ENCODE data around the gene NXF1.
"Not testable (repeated sequence)": the region's sequence is repeated elsewhere in the genome, so short reads cannot be mapped to it uniquely, and the experiment has no call there.

NXF1 gene

GRCh38 chr11:62805076-62805892 is at the start of gene NXF1:
TSS of gene NXF1 (minus strand) at chr11:62805440. CDS start at chr11:62805356, 84 bp downstream.
- DNase-seq (ENCODE audit: low read depth), result peak; percentile 85

DNA sequence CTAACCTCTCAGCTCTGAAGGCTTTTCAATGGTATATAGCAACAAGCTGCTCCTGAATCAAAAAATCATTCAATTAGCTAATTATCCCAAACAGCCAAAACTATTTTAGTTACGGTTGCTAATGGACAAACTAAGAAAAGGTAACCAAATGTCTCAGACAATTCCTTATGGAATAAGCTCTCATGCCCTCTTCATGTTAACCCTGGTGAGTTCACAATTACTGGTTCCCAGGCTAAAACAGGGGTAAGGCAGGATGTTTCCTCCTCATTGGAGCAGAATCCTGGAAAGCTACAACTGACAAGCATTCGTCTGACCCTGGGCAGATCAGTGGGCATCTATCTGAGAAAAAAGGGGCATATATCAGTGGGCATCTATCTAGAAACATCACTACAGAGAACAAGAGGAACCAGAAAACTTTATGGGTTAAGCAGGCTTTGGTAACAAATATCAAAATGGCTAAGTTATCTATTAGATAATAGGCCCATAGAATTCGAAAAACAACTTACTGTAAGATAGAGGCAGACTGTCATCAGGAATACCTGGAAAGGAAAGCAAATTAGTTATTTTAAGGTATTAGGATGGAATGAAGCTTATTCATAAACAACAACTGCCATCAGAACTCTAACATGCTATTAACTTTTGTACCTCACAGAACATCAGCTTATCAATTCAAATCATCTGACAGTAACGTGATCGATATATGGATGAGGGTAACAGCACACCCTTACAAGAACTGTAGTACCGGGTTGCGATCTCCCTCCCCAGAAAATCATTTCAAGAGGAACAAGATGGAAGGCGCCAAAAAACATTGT is 49.0 kb upstream of the NXF1 start:
- no peak for DNase-seq (ENCODE audit: low read depth)

- DNase-seq (ENCODE audit: low read depth), result no peak
These were observed 48.2 kb upstream of the NXF1 start for GRCh38 chr11:62853279-62853965.

DNA sequence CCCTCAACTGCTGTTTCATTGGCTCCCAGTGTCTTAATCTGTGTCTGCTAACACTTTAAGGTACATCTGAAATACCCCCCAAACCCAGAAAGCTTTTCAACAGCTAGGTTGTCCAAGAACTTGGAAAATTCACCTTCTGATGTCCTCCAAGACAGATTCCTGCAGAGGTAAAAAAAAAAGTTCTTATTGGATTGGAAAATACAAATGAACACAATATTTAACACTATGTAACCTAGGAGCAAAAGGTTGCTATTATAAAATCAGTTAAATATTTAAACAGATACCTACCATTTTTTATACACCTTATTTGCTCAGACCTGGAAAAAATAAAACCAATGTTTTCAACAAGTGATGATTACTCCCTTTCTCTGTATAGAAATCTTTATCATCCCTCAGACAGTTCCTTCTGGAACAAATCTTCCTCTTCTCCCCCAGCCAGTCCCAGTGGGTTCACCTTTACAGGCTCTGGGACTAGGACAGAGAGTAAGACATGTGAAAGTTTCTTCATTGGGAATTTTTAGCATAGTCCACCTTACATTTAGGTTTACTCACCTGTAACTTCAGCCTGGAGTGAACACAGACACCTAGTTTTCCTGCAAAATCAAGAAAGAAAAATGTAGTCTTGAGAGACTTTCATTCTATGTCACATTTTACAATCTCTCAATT is 47.4 kb upstream of the NXF1 start:
- no peak for DNase-seq (ENCODE audit: low read depth)

- no peak for DNase-seq (ENCODE audit: low read depth)
These were observed 46.7 kb upstream of the NXF1 start for GRCh38 chr11:62851807-62852522.

GRCh38 chr11:62850911-62851806 is 45.9 kb upstream of the NXF1 start:
- DNase-seq (ENCODE audit: low read depth), result no peak

- DNase-seq (ENCODE audit: low read depth), result no peak
These were observed 42.6 kb upstream of the NXF1 start for GRCh38 chr11:62847767-62848314.

GRCh38 chr11:62846177-62846576 is 40.9 kb upstream of the NXF1 start:
- DNase-seq (ENCODE audit: low read depth), result no peak

GRCh38 chr11:62844154-62844553 is 38.9 kb upstream of the NXF1 start:
- no peak for DNase-seq (ENCODE audit: low read depth)

GRCh38 chr11:62843466-62843865 is 38.2 kb upstream of the NXF1 start:
- no peak for DNase-seq (ENCODE audit: low read depth)

DNA sequence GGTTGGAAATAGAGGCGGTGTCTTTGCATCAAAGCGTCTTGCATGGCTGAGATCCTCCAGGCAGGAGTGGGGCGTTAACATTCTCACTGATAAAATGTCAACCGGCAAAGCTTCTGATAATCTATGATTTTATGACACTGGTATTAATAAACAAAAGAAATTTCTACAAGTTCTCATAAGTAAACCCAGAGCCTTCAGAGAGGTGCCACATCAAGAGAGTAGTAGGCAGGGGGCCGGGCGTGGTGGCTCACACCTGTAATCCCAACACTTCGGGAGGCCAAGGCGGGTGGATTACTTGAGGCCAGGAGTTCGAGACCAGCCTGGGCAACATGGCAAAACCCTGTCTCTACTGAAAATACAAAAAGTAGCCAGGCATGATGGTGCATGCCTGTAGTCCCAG is 37.7 kb upstream of the NXF1 start:
- not testable (repeated sequence) for DNase-seq (ENCODE audit: low read depth)

DNA sequence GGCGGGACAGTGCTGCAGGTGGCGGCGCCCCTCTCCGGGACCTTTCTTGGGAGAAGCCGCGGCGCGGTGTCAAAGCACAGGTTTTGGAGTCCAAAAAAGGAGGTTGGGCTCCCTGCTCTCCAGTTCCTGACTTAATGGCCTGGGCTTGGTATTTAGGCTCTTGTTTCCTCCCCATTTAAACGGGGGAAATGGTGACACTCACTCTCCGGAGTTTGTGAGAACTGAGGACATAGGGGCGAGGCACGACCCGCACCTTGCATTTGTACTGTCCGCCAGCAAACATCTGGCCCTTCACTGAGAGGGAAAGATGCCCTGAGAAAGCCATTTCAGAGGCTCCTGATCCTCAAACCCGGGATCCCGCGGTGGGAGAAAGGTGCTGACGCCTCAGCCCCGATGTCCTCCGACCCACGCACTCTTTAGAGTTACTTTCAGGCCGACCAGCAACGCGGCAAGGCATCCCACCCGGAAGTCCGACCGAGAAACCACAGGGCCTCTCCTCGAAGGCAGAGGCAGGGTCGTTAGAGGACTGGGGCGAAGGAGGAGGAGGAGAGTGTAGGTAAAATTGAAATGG is 37.0 kb upstream of the NXF1 start:
- no peak for DNase-seq (ENCODE audit: low read depth)

GRCh38 chr11:62841361-62842170 is 36.3 kb upstream of the NXF1 start:
- peak; percentile 100 for DNase-seq (ENCODE audit: low read depth)

DNA sequence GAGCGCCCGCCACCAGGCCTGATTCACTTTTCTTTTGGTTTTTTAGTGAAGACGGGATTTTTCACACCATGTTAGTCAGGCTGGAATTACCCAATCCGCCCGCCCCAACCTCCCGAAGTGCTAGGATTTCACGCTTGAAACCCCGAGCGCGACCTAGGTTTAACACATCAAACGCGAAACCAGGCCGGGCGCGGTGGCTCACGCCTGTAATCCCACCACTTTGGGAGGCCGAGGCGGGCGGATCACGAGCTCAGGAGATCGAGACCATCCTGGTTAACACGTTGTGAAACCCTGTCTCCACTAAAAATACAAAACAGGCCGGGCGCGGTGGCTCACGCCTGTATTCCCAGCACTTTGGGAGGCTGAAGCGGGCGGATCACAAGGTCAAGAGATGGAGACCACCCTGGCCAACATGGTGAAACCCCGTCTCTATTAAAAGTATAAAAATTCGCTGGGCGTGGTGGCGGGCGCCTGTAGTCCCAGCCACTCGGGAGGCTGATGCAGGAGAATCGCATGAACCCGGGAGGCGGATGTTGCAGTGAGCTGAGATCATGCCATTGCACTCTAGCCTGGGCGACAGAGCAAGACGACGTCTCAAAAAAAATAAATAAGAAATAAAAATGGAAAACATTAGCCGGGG is 35.6 kb upstream of the NXF1 start:
- DNase-seq (ENCODE audit: low read depth), result peak; percentile 77

DNA sequence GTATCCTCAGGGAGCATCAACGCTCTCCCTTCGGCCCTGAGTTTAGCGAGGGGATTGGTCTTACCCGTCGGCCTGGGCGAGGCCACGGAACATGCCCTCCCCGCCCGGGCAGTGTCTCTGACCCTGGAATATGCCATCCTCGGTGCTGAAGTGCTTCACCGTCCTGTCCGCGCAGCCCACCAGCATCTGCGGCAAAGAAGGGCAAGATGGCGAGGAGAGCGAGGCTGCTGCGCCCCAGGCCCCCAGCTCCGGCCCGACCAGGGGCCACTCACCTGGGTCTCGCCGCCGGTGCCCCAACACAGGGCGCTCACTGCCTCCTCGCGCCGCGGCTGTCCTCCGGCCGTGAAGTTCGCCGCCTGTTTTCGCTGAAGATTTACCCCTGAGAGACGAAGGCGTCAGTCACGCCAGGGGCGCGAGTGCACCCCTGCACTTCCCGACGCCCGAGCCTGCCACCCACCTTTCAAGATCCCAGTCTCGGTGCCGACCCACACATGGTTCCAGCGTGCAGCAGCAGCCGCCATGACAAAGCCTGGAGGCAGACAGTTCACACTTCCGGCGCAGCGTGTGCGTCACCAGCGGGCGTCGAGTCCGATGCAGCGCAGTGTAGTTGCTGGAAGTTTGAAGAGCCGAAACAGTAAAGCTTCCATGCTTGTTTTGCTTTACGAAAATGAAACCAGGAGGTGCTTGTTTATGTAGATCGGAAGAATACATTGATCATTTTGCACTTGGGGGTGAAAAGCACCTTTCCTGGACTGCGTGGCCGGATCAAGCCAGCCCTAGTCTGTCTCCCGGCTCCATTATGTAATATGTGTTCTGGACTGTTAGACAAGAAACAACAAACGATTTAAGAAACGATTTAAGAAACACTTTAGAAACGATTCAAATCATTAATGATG is 34.1 kb upstream of the NXF1 start, which contains the start of gene WDR74:
WDR74 (minus strand) TSS at position 541 of the 896 bp plus-strand sequence; CDS start at position 521, 20 bp downstream.
- peak; percentile 90 for DNase-seq (ENCODE audit: low read depth)

- no peak for DNase-seq (ENCODE audit: low read depth)
These were observed 30.1 kb upstream of the NXF1 start for GRCh38 chr11:62835336-62835735.

Measured in amniotic epithelial cell (primary cell).